Esophagus squamous epithelium (tissue), 4 donors: Measurements from ENCODE around the gene SPATA13.

Experiments used
- POLR2A ChIP-seq, 4 donors: fragments of 450-650 bp; IDR thresholded peaks; one replicate each; pipeline ENCODE4 v1.6.1; 2017; ENCODE audit warnings: antibody characterized with exemption in 4 of 4, mild to moderate bottlenecking in 4 of 4, moderate library complexity in 3 of 4
- TF ChIP-seq, protein P1 (sequence below), 6 experiments: fragments of 450-650 bp in 4 of 6; fragments of 200-600 bp in 2 of 6; sonication (generic) in 2 of 6; IDR thresholded peaks; one replicate each; pipeline ENCODE4 v1.5.1; 2016 to 2019; ENCODE audit warnings: antibody characterized with exemption in 6 of 6, mild to moderate bottlenecking in 4 of 6, moderate library complexity in 4 of 6

DNA sequence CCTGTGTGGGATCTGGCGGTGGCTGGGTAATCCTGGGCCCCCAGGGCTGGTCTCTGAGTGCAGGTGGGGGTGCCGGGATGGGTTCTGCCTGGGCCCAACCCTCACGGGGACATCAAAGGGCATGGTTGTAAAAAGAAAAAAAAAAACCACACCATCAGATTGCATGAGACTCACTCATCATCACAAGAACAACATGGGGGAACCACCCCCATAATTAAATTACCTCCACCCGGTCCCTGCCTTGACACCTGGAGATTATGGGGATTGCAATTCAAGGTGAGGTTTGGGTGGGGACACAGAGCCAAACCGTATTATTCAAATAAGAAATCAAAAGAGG lies 163.2 kb downstream of the SPATA13 start:
- TF ChIP-seq, protein P1, sequence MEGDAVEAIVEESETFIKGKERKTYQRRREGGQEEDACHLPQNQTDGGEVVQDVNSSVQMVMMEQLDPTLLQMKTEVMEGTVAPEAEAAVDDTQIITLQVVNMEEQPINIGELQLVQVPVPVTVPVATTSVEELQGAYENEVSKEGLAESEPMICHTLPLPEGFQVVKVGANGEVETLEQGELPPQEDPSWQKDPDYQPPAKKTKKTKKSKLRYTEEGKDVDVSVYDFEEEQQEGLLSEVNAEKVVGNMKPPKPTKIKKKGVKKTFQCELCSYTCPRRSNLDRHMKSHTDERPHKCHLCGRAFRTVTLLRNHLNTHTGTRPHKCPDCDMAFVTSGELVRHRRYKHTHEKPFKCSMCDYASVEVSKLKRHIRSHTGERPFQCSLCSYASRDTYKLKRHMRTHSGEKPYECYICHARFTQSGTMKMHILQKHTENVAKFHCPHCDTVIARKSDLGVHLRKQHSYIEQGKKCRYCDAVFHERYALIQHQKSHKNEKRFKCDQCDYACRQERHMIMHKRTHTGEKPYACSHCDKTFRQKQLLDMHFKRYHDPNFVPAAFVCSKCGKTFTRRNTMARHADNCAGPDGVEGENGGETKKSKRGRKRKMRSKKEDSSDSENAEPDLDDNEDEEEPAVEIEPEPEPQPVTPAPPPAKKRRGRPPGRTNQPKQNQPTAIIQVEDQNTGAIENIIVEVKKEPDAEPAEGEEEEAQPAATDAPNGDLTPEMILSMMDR (IDR thresholded peaks at IDR 0.05) = no peak
- no peak for TF ChIP-seq POLR2A (IDR thresholded peaks at IDR 0.05)
